GM19099 (cell line): Measurements from ENCODE around the gene MAML2.

ENCODE experiments used
- POLR2A ChIP-seq: IDR thresholded peaks from 3 replicates; pipeline ENCODE4 v1.6.1; 2011; ENCODE audit warnings: low read depth; ENCODE audit not compliant: insufficient read length; ENCODE audit errors: extremely low read depth

MAML2 gene

GRCh38 chr11:96013461-96014213 is 329.4 kb downstream of the MAML2 start:
- TF ChIP-seq POLR2A: no peak

DNA sequence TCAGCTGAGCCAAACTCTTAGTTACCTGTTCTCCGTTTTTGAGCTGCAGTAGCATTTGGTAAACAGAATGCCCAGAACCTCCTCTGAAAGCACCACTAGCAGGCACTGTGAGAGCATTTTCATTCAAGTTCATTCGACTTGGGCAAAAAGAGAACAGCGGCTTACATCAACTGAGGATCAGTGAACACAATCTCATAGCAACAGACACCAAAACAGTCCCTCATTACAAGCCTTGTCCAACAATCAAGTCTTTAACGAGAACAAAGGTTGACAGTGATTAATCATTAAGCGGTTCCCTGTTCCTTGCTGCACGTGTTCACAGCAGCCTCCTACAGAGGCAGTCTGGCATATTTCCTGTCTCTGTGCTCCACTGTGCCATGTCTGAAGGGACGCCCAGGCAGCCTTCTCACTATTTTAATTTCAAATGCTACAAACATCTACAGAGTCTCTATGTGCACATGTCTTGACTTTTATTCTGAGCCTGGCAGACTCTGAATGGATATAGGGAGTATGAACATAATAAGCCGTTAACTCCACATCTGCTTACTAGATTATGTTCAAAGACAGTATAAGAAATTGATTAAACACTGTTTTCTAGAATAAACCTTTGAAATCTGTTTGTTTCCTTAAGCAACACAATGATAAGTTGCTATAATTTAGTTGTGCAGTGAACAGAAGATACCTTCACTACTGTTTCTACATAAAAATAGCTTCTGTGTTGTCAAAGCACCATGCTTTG is 330.7 kb downstream of the MAML2 start:
- TF ChIP-seq POLR2A: no peak

DNA sequence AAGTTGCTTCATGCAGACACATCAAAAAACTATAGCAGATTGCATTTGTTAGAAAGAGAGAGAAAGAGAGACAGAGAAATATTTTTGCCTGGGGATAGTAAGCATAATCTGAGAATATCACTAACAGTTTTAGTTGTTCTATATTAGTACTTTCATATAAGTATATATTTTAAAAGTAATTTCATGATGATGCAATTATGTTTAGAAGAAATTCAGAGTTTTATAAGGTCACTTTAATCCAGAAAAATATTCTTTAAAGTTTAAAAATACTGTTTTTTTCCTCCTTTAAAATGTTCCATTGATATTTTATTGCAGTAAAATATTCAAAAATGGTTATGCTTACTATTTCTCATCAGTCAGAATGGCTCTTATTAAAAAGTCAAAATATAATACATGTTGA is 332.3 kb downstream of the MAML2 start:
- TF ChIP-seq POLR2A: no peak

GRCh38 chr11:96008161-96008720 is 334.8 kb downstream of the MAML2 start:
- no peak for TF ChIP-seq POLR2A

DNA sequence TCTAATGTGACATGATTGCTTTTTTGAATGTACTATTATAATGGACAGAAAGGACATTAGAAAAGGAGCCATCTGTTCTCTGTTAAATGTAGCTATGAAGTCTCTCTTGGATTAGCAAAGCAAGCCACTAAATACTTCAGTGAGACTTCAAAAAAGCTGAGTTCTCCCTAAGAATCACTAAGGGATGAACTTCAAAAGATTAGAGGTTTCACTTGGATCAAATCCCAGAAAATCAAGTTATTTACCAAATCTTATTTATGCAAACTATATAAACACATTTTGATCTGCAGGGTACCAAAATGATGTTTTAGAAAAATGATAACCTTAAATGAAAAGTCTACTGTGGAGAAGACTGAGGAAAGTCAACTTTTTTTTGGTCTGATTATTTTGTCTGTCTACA is 337.0 kb downstream of the MAML2 start:
- no peak for TF ChIP-seq POLR2A

- no peak for TF ChIP-seq POLR2A
These were observed 338.1 kb downstream of the MAML2 start for GRCh38 chr11:96004862-96005261.

- TF ChIP-seq POLR2A: no peak
These were observed 340.2 kb downstream of the MAML2 start for GRCh38 chr11:96002754-96003290.

DNA sequence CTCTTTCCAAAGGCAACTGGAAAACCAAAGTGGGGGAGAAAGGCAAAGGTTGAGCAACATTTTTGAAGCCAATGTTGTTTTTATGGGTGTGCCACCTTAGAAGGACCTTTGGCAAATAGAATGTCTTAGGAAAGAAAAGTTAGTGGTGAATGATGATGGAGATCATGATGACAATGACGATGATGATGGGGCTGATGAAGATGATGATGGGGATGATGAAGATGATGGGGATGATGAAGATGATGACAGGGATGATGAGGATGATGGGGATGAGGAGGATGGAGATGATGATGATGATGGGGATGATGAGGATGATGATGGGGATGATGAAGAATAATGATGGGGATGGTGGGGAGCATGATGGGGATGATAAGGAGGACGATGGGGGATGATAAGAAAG is 340.7 kb downstream of the MAML2 start:
- no peak for TF ChIP-seq POLR2A

GRCh38 chr11:96001037-96001436 is 342.0 kb downstream of the MAML2 start:
- TF ChIP-seq POLR2A: no peak

GRCh38 chr11:95999711-96000406 is 343.1 kb downstream of the MAML2 start:
- no peak for TF ChIP-seq POLR2A

DNA sequence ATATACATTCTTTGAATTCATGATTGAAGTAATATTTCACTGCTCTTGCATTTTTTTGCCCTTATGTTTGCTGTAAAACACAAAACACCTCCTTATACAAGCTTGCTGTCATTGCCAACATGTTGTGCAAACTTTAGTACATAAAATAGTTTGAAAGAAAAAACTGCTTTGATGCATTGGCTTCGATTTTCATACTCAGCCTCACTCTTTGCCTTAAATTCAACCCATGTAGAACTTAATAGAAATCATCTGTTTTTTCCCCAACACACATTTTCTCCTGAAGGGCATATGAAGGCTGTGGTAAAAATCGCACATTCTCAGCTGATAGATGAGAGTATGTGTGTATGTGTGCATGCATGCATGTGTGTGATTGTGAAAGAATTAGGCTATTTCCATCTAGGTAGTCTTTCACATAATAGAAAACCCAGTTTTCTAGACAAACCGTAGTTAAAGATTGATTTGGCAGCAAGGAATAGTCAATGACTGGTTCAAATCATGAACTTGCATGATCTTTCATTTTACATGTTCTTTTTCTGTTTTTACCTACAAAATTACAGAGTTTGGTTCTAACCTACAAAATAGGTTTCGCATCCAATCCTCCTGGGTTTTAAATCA is 346.3 kb downstream of the MAML2 start:
- TF ChIP-seq POLR2A: no peak

DNA sequence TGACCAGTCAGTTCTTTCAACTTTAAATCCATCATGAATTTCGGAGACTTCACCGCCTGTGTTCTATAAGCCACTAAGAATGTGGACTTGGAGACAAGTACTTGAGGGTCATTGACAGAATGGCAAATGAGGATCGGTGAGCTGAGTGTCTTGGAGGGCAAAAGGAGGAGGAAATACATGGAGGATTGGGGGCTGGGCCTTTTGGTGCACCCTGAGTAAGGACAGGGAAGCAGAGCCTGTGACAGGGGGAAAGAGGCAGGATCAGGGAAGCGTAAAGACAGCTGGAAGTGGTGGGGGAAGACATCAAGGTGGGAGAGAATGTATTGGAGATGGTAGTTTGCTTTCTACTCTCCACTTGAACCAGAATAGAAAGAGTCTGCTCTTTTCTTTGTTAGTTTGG is 348.7 kb downstream of the MAML2 start:
- TF ChIP-seq POLR2A: no peak

DNA sequence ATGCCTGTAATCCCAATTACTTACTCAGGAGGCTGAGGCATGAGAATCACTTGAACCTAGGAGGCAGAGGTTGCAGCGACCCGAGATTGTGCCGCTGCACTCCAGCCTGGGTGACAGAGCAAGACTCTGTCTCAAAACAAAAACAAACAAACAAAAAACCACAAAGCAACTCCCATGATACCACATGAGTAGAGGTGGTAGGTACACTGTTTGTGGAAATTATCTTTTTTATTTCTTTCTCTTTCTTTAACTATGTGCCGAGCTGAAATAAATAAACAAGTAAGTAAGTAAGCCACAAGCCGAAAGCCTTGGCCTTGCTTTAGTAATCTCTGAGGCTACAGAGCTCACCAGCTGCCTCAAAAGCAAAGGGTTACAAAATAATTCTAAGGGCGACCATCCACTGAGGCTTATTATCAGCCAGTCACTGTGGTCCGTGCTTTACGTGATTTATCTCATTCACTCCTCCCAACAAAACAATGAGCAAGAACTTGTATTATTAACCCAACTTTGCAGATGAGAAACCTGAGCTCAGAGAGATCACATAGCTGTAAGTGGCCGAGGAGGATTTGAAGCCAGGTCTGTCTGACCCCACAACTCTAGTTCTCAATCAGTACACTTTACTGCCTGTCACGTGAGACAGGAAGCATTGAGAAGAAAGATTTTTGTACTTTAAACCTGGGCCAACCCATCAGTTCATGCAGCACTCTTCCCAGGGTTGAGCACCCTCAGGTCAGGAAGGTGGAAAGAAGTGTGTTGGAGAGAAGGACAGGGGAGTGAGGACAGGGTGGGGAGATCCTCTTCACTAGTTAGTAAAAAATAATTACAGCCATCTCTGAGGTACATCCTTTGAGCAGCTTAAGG is 349.3 kb downstream of the MAML2 start:
- no peak for TF ChIP-seq POLR2A

DNA sequence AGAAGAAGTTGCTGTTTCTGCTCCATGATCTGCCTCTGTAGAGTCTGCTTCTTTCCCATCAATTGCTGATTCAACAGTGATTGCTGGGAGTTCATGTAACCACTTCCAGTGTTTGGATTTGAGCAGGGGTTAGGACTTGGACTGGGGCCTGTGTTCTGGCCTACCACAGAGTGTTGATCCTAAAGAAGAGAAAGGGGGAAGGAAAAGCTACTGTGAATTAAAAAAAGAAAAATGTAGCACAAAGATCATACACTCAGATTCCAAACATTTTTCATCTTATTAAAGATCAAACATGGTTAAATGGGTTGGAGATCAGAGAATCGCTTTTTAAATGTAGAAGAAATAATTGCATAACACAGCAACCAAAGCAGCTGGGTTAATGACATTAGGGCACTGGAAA is 351.4 kb downstream of the MAML2 start:
- no peak for TF ChIP-seq POLR2A

DNA sequence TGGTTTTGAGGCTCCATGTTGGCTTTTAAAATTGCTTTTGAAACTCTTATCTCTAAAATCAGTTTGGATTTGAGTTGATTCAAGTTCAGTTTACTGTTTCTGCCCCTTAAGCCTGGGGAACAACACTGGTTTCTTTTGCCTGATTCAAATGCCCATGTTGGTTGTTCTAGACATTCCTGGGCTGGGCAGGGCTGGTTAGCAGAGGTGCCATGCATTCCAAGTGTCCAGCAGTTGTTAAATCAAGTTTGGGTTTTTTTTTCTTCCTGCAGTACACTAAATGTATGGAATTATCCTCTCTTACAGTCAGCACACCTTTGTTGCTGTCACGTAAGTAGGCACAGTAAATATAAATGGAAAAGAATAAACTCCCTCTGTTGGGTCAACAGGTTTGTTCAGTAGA is 351.9 kb downstream of the MAML2 start:
- TF ChIP-seq POLR2A: no peak

GRCh38 chr11:95989780-95990179 is 353.2 kb downstream of the MAML2 start:
- no peak for TF ChIP-seq POLR2A
